KOPT-K1 (cell line): ENCODE measurements around the gene COL10A1.
"Not testable (repeated sequence)": the region's sequence is repeated elsewhere in the genome, so short reads cannot be mapped to it uniquely, and the experiment has no call there.

Experiments used
- H3K27ac ChIP-seq: fragments of 200-600 bp; sonication (generic); 2 replicates; pipeline ENCODE4 v1.5.1; 2016; ENCODE audit warnings: antibody characterized with exemption, mild to moderate bottlenecking, low read depth, low read length; ENCODE audit not compliant: poor library complexity, severe bottlenecking
- H3K36me3 ChIP-seq: fragments of 200-600 bp; sonication (generic); 2 replicates; pipeline ENCODE4 v1.5.1; 2017; ENCODE audit warnings: antibody characterized with exemption, mild to moderate bottlenecking, low read length, moderate library complexity; ENCODE audit not compliant: insufficient read depth
- H3K9me3 ChIP-seq: fragments of 200-600 bp; sonication (generic); 2 replicates; pipeline ENCODE4 v1.5.1; 2017; ENCODE audit warnings: antibody characterized with exemption, low read length, mild to moderate bottlenecking; ENCODE audit not compliant: insufficient read depth, poor library complexity, severe bottlenecking

Gene COL10A1

DNA sequence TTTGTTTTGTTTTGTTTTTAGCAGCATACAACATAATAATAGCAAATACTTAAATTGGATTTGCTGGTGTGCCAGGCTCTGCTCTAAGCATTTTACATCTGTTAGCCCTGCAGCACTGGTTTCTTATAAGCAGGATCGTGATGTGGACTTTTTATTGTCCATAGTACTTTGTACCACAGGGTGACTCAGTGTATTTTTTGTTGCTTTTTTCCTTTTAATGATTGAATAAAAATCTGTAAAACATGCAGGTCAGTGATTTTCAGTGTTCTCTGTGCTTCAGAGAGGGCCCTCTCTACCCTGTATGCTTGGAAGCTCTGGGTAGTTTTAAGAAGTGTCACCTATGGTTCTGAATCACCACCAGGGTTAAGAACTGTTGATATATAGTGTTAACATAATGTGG lies 21.3 kb downstream of the COL10A1 start:
- H3K36me3 ChIP-seq = 0 out of 2 replicates have a peak, but pooled peaks cover 6% of the 10 kb centered on the region
- no peaks in the 10 kb centered on the region for H3K9me3 ChIP-seq
- H3K27ac ChIP-seq = no peak overlapping the region

DNA sequence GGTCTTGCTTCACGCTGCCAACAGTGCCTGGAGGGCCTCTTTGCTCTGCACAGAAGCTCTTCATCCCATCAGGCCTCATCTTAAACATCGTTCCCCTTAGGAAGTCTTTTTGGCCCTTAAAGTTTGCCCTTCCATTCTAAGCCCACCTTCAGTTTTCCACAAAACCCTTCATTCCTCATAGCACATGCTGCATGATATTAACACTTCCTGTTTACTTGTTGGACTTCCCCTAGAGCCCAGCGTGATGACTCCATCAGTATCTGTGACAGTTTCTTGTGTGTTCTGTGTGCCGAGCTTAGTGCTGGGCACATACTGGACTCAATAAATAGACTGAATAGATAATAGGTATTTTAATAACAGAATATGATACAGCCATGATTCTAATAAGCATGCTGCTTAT lies 23.1 kb downstream of the COL10A1 start:
- H3K36me3 ChIP-seq = no peaks in the 10 kb centered on the region
- no peaks in the 10 kb centered on the region for H3K9me3 ChIP-seq
- H3K27ac ChIP-seq = no peak overlapping the region

DNA sequence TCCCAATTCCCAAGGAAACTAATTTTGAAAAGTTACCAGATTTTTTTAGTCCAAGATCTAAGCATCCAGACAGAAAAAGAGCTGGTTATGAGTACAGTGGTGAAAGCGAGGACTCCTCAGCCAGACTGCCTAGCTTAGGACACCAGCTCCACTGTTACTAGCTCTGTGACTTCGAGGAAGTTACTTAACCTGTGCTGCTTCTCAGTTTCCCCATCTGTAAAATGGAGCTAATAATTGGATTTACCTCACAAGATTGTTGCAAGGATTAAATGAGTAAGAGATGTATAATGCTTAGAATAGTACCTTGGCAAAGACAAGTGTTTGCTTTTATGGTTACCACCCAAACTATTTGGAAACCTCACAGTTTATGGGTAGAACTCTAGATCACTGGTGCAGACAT lies 24.1 kb downstream of the COL10A1 start:
- Histone ChIP-seq H3K9me3 (peaks cover under 1% of the 10 kb centered on the region), H3K27ac (peak overlapping the region; percentile 54), H3K36me3 (no peaks in the 10 kb centered on the region)

DNA sequence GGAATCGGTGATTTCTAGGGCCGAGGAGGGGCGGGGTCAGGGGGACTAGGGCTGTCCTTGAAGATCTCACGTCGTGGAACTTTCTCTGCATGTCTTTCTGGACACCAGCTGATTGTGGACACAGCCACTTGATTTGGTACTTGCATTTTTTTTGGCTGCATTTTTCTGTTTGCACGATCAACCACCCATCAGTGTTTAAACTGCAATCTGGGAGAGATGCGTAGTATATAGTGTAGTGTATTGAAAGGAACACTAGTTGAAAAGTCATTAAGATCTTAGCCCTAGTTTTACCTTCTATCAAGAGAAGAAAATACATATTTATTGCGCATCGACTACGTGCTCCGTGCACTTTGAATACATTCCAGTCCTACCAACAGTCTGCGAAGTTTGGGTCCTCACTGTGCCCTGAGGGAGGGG lies 24.6 kb downstream of the COL10A1 start:
- Histone ChIP-seq H3K36me3 (no peaks in the 10 kb centered on the region), H3K9me3 (peaks cover 5% of the 10 kb centered on the region), H3K27ac (peak overlapping the region; percentile 54)

DNA sequence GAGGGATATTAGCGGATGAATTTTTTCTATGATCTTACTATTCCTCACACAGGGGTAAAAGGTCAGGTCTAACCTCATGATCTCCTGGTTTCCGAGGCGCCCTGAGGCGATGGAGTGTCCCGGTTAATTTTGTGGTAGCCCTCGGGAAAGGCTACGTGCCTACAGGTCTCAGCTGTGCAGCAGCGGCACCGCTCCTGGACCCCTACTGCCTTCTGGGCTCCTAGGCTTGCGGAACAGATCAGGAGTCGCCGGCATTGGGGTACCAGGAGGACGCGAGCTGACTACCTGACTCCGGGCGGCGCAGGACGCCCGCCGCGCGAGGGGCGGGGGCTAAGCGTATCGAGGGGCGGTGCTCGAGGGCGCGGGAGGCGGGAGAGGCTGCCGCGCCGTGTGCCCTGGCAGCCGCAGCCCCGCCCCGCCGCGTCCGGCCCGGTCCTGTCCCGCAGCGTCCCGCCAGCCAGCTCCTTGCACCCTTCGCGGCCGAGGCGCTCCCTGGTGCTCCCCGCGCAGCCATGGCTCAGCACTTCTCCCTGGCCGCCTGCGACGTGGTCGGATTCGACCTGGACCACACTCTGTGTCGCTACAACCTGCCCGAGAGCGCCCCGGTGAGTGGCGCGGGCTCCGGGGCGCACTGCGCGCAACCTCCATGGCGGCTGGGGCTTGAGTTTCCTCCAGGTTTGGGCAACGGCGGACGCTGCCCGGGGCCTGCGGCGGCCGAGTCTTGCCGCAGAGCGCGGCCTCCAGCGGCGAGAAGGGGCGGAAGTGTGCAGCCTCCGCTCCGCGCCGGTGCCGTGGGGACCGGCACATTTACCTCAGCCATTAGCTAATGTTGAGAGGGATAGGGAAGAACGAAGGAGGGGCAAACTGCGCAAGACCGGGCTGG lies 25.3 kb downstream of the COL10A1 start, which contains the start of gene NT5DC1:
NT5DC1 (plus strand) TSS at position 435 of the 883 bp plus-strand sequence; CDS start at position 513, 78 bp downstream.
- Histone ChIP-seq H3K27ac (peak within 1 kb of the TSS; percentile 54), H3K9me3 (peaks cover 12% of the 10 kb centered on the region), H3K36me3 (no peaks in the 10 kb centered on the region)

DNA sequence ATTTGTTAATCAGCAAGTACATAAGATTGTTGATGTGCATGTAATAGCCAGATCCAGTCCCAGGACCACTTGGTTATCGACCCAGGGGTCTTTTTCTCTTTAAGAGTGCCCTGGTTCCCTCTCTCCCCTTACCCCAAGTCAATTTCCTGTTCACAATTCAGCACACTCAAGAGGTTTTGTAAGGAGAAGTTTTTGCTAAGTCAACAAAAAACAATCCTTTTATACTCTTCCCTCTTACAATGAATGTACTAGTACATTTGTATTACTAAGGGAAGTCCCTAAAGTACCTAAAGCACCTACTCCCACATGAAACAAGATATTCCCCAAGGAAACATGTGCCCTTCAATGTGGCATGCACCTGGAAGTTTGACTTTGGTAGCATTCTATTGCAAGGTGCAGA lies 26.9 kb downstream of the COL10A1 start:
- H3K9me3 ChIP-seq = peaks cover 15% of the 10 kb centered on the region
- H3K27ac ChIP-seq = no peak overlapping the region
- no peaks in the 10 kb centered on the region for H3K36me3 ChIP-seq

DNA sequence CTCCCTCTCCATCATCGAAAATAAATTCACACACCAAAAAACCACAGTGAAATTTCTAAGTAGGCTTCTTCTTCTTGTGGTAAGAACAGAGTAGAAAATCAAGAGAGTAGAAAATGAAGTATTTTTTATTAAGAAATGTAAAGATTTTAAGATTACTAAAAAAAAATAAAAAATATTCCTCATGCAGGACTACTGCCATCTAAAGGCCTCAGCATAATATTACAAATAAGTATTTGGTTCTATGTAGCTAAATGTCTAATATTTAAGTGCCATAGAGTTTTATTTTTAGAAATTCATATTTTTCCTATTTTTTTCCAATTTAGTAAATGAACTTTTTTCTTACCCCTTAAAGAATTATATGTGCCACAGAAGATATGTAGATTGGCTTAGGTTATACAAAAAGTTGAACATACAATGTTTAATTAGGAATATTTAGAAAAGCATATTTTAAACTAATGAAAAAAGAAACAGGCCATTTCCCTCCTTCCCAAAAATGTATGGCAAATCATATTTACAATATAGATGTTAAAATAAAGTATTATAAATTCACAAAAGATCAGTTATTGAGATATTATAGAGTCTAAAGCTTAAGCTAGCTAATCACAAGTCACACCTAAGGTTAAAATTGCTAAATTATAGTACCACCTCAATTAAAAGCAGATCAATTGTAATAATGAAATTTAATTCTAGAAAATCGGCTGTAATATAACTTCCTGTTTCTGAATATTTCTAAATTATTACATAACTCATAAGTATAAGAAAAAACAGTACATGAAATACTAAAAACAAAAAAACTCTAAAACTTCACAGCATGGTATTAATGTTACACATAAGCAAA lies 28.7 kb downstream of the COL10A1 start:
- H3K27ac ChIP-seq = no peak overlapping the region
- H3K36me3 ChIP-seq = no peaks in the 10 kb centered on the region
- peaks cover 15% of the 10 kb centered on the region for H3K9me3 ChIP-seq

DNA sequence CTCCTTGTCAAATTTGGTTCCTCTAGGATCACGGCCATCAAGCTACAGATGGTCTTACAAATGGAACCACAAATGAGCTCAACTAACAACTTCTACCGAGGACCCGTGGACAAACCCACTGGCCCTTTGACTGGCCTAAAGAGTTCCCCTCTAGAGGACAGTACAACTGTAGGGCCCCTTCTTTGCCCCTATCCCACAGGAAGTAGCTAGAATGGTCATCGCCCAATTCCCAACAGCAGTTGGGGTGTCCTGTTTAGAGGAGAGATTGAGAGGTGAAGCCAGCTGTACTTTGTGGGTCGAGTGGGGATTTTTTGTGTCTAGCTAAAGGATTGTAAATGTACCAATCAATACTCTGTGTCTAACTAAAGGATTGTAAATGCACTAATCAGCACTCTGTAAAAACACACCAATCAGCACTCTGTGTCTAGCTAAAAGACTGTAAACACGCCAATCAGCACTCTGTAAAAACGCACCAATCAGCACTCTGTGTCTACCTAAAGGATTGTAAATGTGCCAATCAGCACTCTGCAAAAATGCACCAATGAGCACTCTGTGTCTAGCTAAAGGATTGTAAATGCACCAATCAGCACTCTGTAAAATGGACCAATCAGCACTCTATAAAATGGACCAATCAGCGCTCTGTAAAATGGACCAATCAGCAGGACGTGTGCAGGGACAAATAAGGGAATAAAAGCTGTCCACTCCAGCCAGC lies 29.7 kb downstream of the COL10A1 start:
- not testable (repeated sequence) for H3K27ac ChIP-seq, H3K36me3 ChIP-seq
- H3K9me3 ChIP-seq = peaks cover 15% of the 10 kb centered on the region

DNA sequence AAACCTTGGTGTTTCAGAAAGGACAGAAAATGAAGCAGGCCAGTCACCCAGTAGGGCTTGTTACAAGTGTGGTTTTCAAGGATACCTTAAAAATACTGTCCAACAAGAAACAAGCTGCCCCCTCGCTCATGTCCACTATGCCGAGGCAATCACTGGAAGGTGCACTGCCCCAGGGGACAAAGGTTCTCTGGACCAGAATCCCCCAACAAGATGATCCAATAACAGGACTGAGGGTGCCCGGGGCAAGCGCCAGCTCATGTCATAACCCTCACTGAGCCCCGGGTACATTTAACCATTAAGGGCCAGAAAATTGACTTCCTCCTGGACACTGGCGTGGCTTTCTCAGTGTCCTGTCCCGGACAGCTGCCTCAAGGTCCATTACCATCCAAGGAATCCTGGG lies 31.9 kb downstream of the COL10A1 start:
- Histone ChIP-seq H3K27ac (no peak overlapping the region), H3K9me3 (peaks cover 15% of the 10 kb centered on the region), H3K36me3 (no peaks in the 10 kb centered on the region)

DNA sequence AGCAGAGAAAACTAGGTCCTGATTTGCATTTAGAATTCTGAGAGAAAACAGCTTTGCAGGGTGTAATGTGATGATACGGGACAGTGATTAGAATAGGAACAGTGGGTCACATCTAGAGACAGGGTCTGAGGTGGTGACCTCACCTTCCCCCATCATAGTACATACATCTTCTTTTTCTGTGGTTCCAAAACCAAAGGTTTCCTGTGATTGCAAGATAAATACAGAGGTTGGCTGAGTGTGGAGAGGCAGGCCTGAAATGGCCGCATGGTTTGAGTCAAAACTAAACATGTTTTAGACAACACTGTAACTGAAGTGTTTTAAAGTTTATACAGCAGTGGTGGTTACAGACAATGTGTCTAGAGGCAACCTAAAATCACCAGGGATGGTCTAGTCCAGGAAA lies 35.7 kb downstream of the COL10A1 start:
- Histone ChIP-seq H3K36me3 (no peaks in the 10 kb centered on the region), H3K27ac (no peak overlapping the region), H3K9me3 (no peaks in the 10 kb centered on the region)

DNA sequence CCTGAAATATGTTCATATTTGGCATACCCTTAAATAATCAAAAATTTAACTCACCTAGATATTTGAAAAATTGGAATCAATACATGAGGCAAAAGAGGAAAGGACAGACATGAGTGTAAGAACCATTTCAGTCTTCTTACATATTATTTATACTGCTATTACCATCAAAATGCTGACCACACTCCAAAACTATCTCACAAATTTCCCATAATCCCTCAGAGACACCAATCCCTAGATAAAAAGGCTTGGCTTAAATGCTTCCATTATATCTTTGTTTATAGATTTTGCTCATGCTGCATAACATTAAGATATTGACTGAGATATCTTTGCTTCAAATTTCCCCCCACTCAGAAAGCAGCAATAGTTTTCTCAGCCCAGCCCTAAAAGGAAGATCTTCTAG lies 37.0 kb downstream of the COL10A1 start:
- no peaks in the 10 kb centered on the region for H3K9me3 ChIP-seq
- H3K27ac ChIP-seq = no peak overlapping the region
- no peaks in the 10 kb centered on the region for H3K36me3 ChIP-seq

DNA sequence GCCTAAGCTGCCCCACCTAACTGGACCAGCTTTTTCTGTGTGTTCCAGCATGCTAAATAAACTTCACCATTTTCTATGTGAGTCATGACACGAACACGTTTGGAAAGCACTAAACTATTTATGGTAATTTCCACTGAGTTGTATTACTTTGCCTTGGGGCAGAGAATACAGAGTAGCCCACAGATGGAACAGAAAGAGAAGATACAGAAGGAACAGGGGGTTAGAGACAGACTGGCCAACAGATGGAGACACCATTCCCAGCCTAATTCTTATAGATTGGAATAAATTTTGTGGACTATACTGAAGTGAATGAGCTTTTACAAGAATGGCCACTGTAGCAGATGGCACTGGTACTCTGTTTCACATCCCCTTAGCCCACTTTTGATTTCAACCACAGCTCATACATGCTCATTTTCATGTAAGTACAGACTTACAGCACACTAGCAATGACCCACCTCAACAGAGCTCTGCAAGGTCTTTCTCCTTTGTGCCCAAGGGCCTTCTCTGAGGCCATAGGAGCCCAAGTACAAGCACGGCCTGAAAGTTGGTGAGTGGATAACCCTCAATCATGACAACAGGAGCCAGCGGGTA lies 38.4 kb downstream of the COL10A1 start:
- no peaks in the 10 kb centered on the region for H3K36me3 ChIP-seq
- no peak overlapping the region for H3K27ac ChIP-seq
- H3K9me3 ChIP-seq = no peaks in the 10 kb centered on the region

DNA sequence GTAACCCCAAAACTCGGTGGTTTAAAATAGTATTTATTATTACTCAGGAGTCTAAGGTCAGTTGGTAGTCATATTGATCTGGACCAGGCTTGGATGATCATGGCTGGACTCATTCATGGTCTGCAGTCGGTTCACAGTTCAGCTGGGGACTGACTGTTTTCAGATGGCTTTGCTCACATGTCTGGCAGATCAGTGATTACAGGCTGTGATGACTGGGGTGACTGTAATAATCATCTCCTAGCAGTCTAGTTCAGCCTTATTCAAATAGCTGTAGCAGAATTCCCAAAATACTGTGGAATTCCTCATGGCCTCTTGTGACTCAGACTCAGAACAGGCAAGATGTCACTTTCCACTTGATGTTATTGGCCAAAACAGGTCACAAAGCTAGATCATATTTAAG lies 41.6 kb downstream of the COL10A1 start:
- H3K36me3 ChIP-seq = no peaks in the 10 kb centered on the region
- no peaks in the 10 kb centered on the region for H3K9me3 ChIP-seq
- no peak overlapping the region for H3K27ac ChIP-seq

DNA sequence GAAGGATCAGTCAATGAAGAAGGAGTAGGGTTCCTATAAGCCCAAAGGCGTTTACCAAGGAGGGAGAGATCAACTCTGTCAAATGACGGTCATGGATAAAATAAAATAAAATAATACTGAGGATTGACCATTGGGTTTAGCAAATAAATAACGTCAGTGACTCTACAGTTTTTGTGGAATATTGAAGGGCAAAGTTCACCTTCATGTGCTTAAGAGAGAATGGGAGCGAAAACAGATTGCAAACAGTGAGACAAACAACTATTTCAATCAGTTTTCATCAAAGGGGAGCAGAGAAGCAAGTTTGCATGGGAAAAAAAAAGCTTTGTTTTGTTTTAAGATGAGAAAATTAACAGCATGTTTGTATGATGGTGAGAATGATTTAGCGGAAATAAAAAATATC lies 42.9 kb downstream of the COL10A1 start:
- Histone ChIP-seq H3K27ac (no peak overlapping the region), H3K9me3 (no peaks in the 10 kb centered on the region), H3K36me3 (no peaks in the 10 kb centered on the region)
